DOHH2 (cell line): ENCODE data around the gene NCAM1.

Experiments
- H3F3A ChIP-seq: fragments of 200-600 bp; sonication (generic), shearing (Covaris generic); 2 replicates; pipeline ENCODE4 v1.6.0; 2016; ENCODE audit warnings: antibody characterized with exemption, mild to moderate bottlenecking; ENCODE audit not compliant: control insufficient read depth, insufficient read depth
- H3K27ac ChIP-seq: fragments of 200-600 bp; sonication (generic); 2 replicates; pipeline ENCODE4 v1.5.1; 2014; ENCODE audit warnings: low read depth, mild to moderate bottlenecking, low read length, moderate library complexity
- H3K27me3 ChIP-seq: fragments of 200-600 bp; sonication (generic); 2 replicates; pipeline ENCODE4 v1.6.1; 2014; ENCODE audit warnings: mild to moderate bottlenecking, low read length, mixed read lengths; ENCODE audit not compliant: control insufficient read depth
- H3K36me3 ChIP-seq: fragments of 200-600 bp; sonication (generic); 2 replicates; pipeline ENCODE4 v1.6.1; 2014; ENCODE audit warnings: mild to moderate bottlenecking, low read length, moderate library complexity, mixed read lengths; ENCODE audit not compliant: control insufficient read depth
- H3K4me1 ChIP-seq: fragments of 200-600 bp; sonication (generic); 2 replicates; pipeline ENCODE4 v1.6.1; 2014; ENCODE audit warnings: mild to moderate bottlenecking, low read length, mixed read lengths; ENCODE audit not compliant: control insufficient read depth
- H3K4me2 ChIP-seq: fragments of 200-600 bp; sonication (generic); 2 replicates; pipeline ENCODE4 v1.6.0; 2014; ENCODE audit warnings: mild to moderate bottlenecking, low read length, moderate library complexity
- H3K4me3 ChIP-seq: fragments of 200-600 bp; sonication (generic); 2 replicates; pipeline ENCODE4 v1.5.1; 2014; ENCODE audit warnings: mild to moderate bottlenecking, low read length, mixed read lengths
- H3K79me2 ChIP-seq: fragments of 200-600 bp; sonication (generic); 2 replicates; pipeline ENCODE4 v1.6.1; 2014; ENCODE audit warnings: mild to moderate bottlenecking, low read length, mixed read lengths; ENCODE audit not compliant: control insufficient read depth
- H3K9me2 ChIP-seq: fragments of 200-600 bp; sonication (generic); replicated peaks from 2 replicates; pipeline ENCODE4 v1.6.1; 2014; ENCODE audit warnings: mild to moderate bottlenecking, low read length, mixed read lengths; ENCODE audit not compliant: control insufficient read depth
- H3K9me3 ChIP-seq: fragments of 200-600 bp; sonication (generic); 2 replicates; pipeline ENCODE4 v1.6.1; 2014; ENCODE audit warnings: antibody characterized with exemption, low read length, mixed read lengths; ENCODE audit not compliant: control insufficient read depth, insufficient read depth
- H4K20me1 ChIP-seq: fragments of 200-600 bp; sonication (generic); 2 replicates; pipeline ENCODE4 v1.6.0; 2014; ENCODE audit warnings: low read depth, mild to moderate bottlenecking, antibody characterized with exemption, low read length, moderate library complexity; ENCODE audit not compliant: control insufficient read depth, insufficient read depth
- EZH2phosphoT487 ChIP-seq: fragments of 200-600 bp; sonication (generic); IDR thresholded peaks from 2 replicates; pipeline ENCODE4 v1.6.1; 2017; ENCODE audit warnings: borderline replicate concordance, mild to moderate bottlenecking, antibody characterized with exemption, low read length, moderate library complexity, mixed read lengths
- TF ChIP-seq, protein P1 (sequence below): fragments of 200-600 bp; sonication (generic); IDR thresholded peaks from one replicate; pipeline ENCODE4 v1.5.1; 2014; ENCODE audit warnings: antibody characterized with exemption, mild to moderate bottlenecking, low read depth, low read length; ENCODE audit not compliant: poor library complexity, severe bottlenecking

The NCAM1 gene

GRCh38 chr11:113174882-113175281 is 213.7 kb downstream of the NCAM1 start:
- no peaks in the 10 kb centered on the region for H3K9me3 ChIP-seq
- H3K4me1 ChIP-seq, result no peaks in the 10 kb centered on the region
- no peaks in the 10 kb centered on the region for H3F3A ChIP-seq
- no peak overlapping the region for H3K4me2 ChIP-seq
- H3K36me3 ChIP-seq, result no peaks in the 10 kb centered on the region
- H3K9me2 ChIP-seq, result no peaks in the 10 kb centered on the region
- H3K27ac ChIP-seq, result no peak overlapping the region
- TF ChIP-seq, protein P1, sequence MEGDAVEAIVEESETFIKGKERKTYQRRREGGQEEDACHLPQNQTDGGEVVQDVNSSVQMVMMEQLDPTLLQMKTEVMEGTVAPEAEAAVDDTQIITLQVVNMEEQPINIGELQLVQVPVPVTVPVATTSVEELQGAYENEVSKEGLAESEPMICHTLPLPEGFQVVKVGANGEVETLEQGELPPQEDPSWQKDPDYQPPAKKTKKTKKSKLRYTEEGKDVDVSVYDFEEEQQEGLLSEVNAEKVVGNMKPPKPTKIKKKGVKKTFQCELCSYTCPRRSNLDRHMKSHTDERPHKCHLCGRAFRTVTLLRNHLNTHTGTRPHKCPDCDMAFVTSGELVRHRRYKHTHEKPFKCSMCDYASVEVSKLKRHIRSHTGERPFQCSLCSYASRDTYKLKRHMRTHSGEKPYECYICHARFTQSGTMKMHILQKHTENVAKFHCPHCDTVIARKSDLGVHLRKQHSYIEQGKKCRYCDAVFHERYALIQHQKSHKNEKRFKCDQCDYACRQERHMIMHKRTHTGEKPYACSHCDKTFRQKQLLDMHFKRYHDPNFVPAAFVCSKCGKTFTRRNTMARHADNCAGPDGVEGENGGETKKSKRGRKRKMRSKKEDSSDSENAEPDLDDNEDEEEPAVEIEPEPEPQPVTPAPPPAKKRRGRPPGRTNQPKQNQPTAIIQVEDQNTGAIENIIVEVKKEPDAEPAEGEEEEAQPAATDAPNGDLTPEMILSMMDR, result no peak
- TF ChIP-seq EZH2phosphoT487, result no peak
- no peaks in the 10 kb centered on the region for H3K79me2 ChIP-seq
- no peaks in the 10 kb centered on the region for H4K20me1 ChIP-seq
- no peak overlapping the region for H3K4me3 ChIP-seq
- H3K27me3 ChIP-seq, result no peaks in the 10 kb centered on the region

DNA sequence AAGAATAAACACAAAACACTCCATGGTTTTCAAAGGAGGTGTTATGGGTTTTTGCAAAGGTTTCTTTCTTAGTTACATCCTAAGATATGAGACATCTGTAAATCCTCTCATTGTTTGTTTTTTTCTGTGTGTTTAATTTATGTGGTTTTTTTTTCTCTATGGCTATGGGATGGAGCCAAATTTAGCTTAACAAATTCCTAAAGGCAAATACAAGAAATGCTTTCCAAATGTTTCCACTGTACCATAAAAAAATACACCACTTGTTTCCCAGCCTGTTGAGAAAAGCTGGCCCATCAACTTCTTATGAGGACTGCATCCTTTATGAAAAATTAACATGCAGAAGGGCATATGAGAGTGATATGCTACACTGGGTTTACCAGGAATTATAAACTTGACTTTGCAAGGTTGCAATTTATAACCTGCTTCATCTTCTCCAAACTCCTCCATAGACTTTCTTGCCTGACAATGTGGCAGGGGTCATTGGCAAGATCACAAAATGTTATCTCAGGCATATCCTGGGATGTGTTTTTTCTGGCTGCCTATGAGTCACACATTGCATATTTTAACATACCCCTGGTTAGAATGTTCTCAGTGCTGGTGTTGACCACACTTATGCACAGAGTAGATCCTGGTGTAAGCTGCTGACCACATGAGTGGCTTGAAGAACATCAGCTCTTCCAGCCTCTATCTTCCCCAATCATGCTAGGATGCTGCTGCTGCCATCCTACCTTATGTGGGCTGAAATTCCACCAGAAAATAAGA is 215.6 kb downstream of the NCAM1 start:
- Histone ChIP-seq H3K4me1 (no peaks in the 10 kb centered on the region), H3K36me3 (no peaks in the 10 kb centered on the region), H3F3A (no peaks in the 10 kb centered on the region), H3K4me3 (no peak overlapping the region), H3K9me2 (no peaks in the 10 kb centered on the region), H3K79me2 (no peaks in the 10 kb centered on the region), H3K4me2 (no peak overlapping the region), H3K27me3 (no peaks in the 10 kb centered on the region), H3K9me3 (no peaks in the 10 kb centered on the region), H3K27ac (no peak overlapping the region), H4K20me1 (no peaks in the 10 kb centered on the region)
- TF ChIP-seq, protein P1, result no peak
- TF ChIP-seq EZH2phosphoT487, result no peak

- no peaks in the 10 kb centered on the region for H3K27me3 ChIP-seq
- H3K9me2 ChIP-seq, result no peaks in the 10 kb centered on the region
- no peak overlapping the region for H3K4me3 ChIP-seq
- no peaks in the 10 kb centered on the region for H3K79me2 ChIP-seq
- no peaks in the 10 kb centered on the region for H4K20me1 ChIP-seq
- H3K4me2 ChIP-seq, result no peak overlapping the region
- no peaks in the 10 kb centered on the region for H3K4me1 ChIP-seq
- H3K36me3 ChIP-seq, result no peaks in the 10 kb centered on the region
- no peak for TF ChIP-seq EZH2phosphoT487
- TF ChIP-seq, protein P1, result no peak
- no peaks in the 10 kb centered on the region for H3K9me3 ChIP-seq
- no peaks in the 10 kb centered on the region for H3F3A ChIP-seq
- no peak overlapping the region for H3K27ac ChIP-seq
Measured at GRCh38 chr11:113177671-113178070, 216.5 kb downstream of the NCAM1 start.
